NCI-H345 treated with DMSO at 0.1 percent for 48 hours (cell line): ENCODE measurements around the gene NPY1R.

Experiments
- DNase-seq: peaks from one replicate; lab custom pipeline; 2025; ENCODE audit not compliant: unreplicated experiment; lab: John Stamatoyannopoulos, UW

The NPY1R gene

DNA sequence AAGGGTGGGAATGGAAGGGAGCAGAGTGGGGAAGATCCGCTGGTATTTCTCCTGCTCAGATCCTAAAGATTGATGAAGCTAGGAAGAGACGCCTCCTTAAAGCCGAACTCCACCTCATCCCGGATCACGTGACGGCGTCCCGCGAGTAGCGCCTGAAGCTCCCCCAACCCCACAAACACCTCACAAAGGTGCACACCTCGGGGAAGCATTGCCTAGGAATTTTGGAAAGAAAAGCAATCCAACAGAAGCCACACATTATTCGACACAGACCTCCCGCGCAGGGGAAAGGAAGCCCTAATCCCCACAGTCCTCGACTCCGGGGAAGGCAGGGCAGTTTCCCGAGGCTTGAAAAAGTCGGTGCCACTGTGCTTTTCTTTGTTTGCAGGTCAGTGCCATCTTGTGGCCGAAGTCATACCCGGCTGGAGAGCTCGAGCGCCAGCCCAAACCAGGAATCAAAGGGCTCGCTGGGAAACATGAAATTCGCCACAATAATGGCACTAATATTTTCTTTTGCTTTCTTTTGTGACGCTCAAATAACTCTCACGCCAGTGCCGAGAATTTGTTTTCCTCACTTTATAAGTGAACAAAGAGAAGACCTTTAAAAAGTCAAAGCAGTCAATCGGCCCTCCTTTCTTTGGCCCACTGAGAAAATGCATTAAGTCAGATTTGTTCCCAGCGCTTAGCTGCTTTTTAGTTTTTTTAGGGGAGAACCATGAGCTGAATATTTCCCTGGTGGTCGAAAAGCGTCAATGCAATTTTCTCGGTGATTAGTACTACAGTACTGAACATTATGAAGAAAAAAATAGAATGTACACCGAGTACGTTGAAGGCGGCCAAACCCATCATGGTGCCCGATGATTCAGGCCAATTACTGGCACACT, at the start of gene NPY1R:
TSS of gene NPY1R (minus strand) at position 71 of the 881 bp plus-strand sequence. CDS start 6,042 bp downstream, outside the sequence.
- DNase-seq = no peak

GRCh38 chr4:163380703-163381102, 48.3 kb upstream of the NPY1R start:
- no peak for DNase-seq

DNA sequence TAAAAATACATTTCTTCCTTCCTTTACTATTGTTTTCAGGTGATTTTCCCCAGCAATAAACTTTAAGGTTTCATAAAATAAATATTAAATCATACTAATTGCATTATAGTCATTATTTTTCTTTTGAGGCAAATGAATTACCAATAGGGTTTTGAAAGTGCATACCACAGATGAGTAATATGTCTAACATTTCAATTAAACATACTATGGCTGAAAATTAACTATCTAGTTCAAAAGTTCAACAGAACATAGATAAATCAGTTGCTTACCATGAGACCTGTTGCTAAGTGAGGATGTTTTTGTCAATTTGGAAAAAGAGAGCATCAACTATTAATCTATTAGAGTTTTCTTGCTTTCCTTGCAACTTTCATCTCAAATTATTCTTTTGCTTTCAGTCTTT, 46.3 kb upstream of the NPY1R start:
- DNase-seq = no peak

- no peak for DNase-seq
Observed at GRCh38 chr4:163372029-163372428, 39.6 kb upstream of the NPY1R start.

- no peak for DNase-seq
Observed at GRCh38 chr4:163367651-163368050, 35.3 kb upstream of the NPY1R start.

- DNase-seq = no peak
Observed at GRCh38 chr4:163356104-163356503, 23.7 kb upstream of the NPY1R start.

GRCh38 chr4:163353054-163353453, 20.7 kb upstream of the NPY1R start:
- no peak for DNase-seq

DNA sequence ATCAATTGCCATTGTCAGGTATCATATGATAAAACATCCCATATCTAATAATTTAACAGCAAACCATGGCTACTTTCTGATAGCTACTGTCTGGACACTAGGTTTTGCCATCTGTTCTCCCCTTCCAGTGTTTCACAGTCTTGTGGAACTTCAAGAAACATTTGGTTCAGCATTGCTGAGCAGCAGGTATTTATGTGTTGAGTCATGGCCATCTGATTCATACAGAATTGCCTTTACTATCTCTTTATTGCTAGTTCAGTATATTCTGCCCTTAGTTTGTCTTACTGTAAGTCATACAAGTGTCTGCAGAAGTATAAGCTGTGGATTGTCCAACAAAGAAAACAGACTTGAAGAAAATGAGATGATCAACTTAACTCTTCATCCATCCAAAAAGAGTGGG, 18.3 kb upstream of the NPY1R start:
- no peak for DNase-seq

GRCh38 chr4:163344147-163345125, 12.0 kb upstream of the NPY1R start:
- no peak for DNase-seq

DNA sequence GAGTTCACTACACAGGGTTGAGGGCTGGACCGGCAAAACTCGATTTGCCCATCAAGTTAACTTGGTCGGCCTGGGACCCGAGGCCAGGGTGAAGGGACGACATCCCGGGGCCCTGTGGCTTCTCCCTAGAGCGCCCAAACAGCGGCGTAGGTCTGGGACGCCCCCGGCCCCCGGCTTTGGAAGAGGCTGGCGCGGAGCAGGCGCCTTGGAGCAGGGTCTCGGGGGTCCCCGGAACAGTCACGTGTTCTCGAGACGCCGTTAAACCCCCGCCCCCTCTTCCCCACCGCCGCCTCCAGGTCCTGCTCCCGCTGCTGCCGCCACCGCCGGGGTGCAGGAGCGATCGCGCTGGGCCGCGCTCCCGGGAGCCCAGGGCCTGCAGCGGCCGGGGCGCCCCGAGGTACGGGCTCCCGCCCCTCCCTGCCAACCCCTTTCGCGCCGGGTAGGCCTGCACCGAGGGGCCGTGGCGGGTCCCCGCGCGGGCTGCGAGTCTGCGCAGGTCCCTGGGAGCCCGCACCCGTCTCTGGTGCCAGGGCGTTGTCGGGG, 11.3 kb upstream of the NPY1R start, which contains the start of gene NPY5R:
TSS of gene NPY5R (plus strand) at position 289 of the 543 bp plus-strand sequence. CDS start 6,382 bp downstream, outside the sequence.
- DNase-seq = no peak

DNA sequence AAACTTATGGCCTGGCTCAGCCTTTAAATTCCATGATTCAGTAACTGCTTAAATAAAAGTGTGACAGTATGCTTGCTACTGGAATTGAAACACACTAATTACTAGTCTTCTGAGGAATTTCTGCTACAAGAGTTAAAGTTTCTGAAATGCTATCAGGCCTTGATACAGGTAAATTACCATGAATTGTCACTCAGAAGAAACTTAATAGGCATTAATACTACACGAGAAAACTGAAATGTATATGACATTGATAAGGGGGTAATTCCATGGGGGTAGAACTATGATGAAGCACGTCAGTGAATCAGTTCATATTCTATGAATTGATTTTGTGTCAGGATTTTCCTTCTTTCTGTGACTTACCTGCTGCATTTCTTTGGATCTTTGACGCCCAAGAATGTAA, 3.0 kb upstream of the NPY1R start:
- no peak for DNase-seq

DNA sequence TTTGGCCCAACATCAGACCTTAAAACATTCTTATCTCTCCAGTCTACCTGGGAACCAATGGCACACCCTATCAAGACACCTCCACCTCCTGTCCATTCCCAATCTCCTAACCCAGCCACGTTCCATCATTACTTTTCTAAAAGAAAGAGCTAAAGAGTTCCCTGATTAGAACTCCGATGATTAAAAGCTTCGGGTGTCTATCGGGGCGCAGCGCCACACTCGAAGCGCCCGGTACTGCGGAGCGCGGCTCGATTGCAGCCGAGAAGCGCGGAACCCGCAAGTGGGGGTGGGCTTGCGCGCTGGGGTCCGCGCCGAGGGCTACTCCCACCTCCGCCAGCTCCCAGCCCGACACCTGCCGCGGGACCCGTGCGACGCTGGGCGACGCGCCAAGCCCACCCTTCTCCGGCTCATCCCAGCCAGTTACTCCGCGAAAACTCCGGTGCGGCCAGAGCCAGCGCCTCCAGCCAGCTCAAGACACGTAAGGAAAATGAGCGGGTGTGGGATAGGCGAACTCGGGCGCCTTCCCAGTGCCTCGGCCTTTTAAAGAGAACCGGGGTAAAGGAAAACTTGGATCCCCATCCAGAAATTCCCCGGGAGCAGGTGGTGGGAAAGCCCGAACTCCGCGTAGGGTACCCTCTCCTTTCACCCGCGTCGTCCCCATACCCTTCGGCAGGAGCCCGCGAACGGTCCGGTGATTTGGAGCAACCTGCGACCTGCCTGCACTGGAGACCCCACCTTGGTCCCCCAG, 593 bp downstream of the NPY1R start:
- no peak for DNase-seq

- no peak for DNase-seq
Observed at GRCh38 chr4:163330916-163331628, 1.3 kb downstream of the NPY1R start.

DNA sequence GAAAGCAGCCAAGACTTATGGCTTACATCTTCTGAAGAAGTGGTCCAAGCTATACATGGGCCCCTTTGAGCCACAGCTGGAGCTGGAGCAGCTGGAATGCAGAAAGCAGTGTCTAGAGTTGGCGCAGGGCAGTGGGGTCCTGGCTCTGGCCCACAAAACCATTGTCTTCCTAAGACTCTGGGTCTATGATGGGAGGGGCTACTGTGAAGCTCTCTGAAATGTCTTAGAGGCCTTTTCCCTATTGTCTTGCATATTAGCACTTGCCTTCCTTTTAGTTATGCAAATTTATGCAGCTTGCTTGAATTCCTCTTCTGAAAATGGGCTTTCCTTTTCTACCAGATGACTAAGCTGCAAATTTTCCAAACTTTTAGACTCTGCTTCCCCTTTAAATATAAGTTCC, 15.3 kb downstream of the NPY1R start:
- DNase-seq = no peak

- no peak for DNase-seq
Observed at GRCh38 chr4:163309466-163309865, 22.9 kb downstream of the NPY1R start.

GRCh38 chr4:163303069-163303468, 29.3 kb downstream of the NPY1R start:
- no peak for DNase-seq

GRCh38 chr4:163300445-163300844, 32.0 kb downstream of the NPY1R start:
- no peak for DNase-seq

- no peak for DNase-seq
Observed at GRCh38 chr4:163295138-163295537, 37.3 kb downstream of the NPY1R start.

- no peak for DNase-seq
Observed at GRCh38 chr4:163284304-163284703, 48.1 kb downstream of the NPY1R start.
